NCI-H226 (cell line): Measurements from ENCODE around the gene GPS1.
"Not testable (repeated sequence)": the region's sequence is repeated elsewhere in the genome, so short reads cannot be mapped to it uniquely, and the experiment has no call there.

ENCODE experiments used
- DNase-seq: peaks from one replicate; pipeline ENCODE4 v3.0.0-alpha.2; 2015

GPS1 gene

DNA sequence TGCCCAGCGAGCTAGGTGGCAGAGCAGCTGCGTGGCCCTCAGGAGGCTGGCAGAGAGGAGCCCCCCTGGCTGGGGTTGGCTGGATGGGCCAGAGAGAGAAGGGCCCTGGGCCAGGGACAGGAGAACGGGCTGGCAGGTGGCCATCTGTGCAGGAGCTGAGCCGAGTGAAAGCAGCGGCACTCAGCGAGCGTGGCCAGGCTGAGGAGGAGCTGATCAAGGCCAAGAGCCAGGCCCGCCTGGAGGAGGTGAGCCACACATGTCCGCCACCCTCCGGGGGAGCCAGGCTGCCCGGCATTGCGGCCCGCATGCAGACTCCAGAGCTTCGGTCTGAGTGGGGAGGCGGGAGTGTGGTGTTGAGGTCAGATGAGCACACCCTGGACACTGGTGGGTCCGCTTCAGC is 22.3 kb upstream of the GPS1 start:
- no peak for DNase-seq

DNA sequence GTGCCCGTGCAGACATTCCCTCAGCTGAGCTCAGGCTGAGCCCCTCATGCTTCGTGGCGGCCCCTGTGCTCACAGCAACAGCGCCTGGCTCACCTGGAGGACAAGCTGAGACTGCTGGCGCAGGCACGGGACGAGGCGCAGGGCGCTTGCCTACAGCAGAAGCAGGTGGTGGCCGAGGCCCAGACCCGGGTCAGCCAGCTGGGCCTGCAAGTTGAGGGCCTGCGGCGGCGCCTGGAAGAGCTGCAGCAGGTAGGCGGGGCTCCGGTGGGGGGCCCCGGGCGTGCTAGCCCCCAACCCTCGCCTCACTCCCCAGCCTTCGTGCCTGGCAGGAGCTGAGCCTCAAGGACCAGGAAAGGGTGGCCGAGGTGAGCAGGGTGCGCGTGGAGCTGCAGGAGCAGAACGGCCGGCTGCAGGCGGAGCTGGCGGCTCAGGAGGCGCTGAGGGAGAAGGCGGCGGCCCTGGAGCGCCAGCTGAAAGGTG is 21.7 kb upstream of the GPS1 start:
- no peak for DNase-seq

DNA sequence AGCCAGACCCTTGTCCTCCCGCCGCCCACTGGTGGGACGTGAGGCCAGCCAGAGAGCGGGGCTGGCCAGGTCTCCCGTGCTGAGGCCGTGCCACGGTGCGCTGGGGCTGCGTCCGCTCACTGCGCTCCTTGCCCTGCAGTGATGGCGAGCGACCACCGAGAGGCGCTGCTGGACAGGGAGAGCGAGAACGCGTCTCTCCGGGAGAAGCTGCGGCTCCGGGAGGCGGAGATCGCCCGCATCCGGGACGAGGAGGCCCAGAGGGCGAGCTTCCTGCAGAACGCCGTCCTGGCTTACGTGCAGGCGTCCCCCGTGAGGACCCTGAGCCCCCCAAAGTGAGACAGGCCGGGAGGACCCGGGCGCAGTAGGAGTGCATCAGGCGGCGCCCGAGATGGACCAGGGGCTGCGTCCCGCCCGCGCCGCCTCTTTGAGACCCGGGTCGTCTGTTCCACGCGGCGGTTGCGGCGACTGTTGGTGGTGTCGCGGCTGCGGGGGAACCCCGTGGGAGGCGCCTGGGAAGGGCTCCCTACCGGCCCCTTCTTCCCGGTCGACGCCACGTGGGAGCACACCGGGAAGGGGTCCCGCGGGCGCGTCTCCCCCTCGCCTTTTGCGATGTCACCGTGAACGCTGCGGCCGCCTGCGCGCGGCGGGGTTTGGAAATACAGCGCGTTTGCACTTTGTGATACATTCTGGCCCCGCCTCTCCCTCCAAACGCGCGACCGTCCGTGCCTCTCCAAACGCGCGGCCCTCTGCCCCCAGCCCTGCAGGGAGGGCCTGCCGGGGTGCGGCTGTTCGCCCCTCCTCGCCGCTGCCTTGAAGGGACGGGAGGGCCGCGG is 21.0 kb upstream of the GPS1 start:
- DNase-seq: peak; percentile 77

DNA sequence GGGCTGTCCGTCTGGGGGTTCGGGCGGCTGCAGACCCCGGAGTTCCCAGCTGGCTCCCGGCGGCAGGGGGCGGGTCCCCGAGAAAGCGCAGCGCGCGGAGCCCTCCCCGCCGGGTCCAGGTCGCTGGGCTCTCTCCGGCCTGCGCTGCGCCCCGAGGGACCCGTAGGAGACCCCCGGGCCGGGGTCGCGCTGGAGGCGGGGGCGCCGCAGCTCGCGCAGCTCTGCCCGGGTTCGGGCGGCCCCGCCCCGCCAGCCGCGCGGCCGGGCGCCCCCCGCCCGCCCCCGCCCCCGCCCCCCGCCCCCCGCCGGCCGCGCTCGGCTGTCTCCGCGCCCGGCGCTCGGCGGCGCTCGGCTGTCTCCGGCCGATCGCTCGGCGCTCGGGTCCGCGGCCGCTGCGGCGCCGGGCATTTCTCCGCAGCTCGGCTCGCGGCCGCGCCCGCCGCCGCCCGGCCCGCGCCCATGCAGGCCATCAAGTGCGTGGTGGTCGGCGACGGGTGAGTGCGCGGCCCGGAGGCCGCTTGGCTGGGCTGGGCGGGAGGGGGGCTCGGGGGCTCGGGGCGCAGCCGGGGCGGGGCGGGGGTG is 20.3 kb upstream of the GPS1 start, which contains the start of gene RAC3:
TSS of gene RAC3 (plus strand) at position 376 of the 582 bp plus-strand sequence. CDS start at position 460, 84 bp downstream.
- no peak for DNase-seq

DNA sequence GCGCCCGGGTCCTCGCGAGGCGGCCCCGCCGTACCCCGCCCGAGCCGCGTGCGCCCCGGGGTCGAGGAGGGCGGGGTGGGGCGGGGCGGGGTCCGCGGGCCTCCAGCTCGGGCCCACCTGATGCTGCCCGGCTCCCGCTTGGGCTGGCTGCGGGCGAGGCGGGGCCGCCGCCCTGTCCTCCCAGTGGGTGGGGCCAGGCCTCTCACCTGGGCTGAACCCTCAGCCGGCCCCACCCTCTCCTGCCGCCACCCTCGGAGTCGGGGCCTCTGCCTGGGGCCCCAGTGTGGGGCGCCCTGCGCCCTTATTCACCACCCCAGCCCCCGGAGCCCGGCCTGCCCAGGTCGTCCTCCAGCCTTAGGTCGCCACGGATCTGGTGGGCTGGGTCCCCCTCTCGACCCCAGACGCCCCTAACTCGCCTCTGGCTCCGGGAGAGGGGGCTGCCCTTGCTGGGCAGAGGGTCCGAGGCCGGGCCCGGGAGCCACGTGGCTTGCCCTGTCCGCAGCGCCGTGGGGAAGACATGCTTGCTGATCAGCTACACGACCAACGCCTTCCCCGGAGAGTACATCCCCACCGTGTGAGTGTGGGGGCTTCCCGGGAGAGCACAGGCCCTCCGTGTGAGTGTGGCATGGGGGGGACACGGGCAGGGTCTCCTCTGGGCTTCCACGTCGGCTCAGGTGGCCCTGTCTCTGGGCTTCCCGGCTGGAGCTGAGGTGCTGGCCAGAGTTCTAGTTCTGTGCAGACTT is 19.6 kb upstream of the GPS1 start:
- peak; percentile 35 for DNase-seq

DNA sequence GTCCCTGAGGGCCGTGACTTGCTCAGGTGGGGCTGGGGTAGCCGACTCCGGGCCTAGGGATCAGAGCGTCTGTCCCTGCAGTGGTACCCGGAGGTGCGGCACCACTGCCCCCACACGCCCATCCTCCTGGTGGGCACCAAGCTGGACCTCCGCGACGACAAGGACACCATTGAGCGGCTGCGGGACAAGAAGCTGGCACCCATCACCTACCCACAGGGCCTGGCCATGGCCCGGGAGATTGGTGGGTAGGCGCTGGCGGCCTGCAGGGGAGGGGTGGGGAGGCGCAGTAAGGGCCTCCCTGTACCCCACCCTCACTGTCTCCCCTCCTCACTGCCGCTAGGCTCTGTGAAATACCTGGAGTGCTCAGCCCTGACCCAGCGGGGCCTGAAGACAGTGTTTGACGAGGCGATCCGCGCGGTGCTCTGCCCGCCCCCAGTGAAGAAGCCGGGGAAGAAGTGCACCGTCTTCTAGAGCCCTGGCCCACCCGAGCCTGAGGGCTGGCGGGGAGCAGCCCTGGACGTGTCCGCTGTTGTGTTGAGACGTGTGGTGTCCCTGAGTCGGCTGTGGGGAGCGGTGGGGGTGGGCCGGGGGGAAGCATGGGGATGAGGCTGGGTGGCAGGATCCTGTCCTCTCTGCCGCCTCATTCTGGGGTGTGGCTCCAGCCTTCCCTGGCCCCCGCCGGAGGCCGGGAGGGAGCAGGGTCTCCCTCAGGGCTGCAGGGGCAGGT is 18.2 kb upstream of the GPS1 start:
- DNase-seq: no peak

DNA sequence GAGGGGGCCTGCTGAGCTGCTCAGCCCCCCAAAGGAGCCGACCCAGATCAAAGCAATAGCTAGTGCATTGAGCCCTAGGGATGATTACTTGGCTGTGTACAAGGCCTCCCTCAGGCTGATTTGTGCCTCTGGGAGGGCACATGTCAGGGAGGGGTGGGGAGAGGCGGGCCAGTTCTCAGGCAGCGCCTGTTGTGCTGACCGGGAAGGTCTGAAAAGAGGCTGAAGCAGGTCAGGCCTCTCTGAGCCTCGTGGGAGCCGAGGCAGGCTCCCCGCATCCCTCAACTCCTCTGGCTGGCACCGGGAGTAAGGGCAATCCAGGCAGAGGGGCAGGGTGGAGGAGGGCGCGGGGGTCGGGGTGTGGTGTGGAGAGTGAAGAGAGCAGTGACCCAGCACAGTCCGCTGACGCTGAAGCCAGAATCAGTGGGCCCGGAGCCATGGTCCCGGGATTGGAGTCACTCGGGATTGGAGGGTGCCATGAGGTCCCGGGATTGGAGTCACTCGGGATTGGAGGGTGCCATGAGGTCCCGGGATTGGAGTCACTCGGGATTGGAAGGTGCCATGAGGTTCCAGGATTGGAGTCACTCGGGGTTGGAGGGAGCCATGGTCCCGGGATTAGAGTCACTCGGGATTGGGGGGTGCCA is 17.2 kb upstream of the GPS1 start:
- DNase-seq: no peak

DNA sequence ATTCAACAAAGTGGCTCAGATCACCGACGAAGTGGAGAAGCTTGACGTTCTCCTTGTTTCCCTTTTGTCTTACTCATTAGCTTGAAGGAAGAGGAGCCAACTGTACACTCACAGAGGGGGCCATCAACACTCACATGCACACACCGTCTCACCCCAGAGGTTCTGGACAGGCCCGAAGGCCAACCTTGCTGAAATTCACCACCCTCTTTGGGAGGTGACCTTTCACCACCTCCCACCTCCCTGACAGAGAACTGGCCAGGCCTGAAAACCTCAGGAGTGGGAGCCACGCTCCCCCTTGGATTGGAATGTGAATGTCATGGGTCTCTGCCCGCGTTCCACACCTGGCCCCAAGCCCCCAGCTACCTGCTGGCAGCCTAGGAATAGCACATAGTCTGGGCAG is 16.2 kb upstream of the GPS1 start:
- no peak for DNase-seq

DNA sequence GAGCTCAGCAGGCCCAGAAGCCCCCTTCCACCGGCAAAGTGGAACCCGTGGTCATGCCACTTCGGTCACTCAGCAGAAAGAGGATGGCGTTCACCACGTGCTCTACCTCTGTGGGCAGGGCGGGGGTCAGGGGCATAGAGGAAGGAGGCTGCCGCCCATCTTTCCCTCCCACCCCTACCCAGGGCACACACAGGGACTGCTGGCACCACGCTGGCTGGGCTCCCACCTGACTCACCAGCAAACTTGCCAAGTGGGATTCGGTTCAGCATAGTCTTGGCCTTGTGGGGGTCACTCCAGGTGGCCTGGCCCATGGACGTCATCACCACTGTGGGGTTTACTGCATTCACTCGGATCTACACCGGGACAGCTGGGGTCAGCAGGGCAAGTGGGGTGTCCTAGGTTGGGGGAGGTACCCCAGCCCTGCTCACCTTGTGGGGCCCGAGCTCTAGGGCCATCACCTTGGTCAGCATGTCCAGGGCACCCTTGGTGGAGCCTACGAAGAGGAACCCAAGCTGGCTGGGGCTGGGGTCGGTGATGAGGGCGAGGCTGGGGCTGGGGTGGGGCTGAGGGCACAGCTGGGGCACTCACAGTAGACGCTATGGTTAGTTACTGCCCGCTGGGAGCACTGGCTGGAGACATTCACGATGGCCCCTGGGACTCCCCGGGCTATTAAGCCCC is 15.6 kb upstream of the GPS1 start:
- DNase-seq: no peak

DNA sequence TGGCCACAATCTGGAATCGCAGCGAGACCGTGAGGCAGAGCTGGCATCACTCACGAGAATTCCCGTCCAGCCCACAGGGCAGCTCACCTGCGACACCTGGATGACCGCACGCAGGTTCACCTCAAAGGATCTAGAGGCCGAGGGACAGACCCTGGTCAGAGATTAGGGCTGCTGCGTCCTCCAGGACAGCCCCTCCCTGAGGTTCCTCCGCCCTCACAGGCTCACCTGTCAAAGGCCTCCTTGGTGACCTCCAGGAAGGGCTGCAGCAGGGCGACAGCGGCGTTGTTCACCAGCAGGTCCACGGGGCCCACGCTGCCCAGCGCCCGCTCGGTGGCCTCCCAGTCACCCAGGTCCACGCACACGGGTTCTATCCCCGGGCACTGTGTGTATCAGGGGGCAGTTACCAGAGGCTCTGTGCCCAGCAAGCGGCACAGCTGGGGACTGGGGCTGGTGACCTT is 15.0 kb upstream of the GPS1 start:
- no peak for DNase-seq

DNA sequence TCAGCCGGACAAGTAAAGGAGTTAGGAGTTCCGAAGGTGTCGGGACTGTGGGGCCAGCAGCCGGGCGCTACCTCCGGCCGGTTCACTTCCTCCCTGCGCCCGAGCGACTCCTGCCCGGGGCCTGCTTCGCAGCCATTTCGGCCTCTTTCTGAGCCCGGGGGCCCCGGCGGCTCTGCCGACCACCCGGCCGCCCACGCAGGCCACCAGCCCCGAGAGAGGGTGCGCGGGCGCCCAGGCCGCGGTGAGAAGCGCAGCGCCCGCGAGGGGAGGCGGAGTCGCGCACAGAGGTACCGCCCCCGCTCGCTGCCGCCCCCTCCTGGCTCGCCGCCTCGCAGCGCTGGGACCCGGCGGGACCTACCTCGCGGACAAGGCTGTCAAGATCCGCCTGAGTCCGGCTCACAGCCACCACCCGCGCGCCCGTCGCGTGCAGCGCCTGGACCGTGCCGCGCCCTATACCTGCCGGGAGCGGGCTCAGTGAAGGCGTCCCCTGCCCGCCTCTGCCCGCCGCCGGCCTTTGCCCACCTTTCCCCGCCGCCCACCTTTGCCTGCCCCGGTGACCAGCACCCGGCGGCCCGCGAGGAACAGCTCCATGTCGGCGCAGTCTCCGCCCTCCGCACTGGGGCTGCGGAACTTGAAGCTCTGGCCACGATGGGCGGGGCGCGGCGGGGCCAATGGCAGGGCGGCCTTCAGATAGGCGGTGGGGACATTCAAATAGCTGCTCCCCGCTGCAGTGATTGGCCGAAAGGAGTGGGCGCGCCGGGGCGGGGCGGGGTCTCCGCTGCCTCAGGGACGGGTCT is 14.4 kb upstream of the GPS1 start, which contains the start of gene DCXR:
TSS of gene DCXR (minus strand) at position 606 of the 797 bp plus-strand sequence. CDS start at position 591, 15 bp downstream.
- peak; percentile 94 for DNase-seq

DNA sequence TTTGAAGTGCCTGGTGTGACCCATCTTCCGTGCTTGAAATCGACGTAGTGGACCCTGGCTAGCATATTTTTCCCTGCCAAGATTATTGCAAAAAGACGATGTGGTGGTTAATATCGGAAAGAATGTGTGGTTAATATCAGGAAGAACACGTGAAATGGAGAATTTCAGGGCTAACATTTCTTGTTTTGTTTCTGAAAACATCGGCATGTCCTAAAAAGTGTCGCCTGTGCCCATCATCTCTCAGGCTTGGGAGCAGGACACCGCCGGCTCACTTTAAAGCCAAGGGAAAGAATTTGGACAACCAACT is 13.9 kb upstream of the GPS1 start:
- no peak for DNase-seq

DNA sequence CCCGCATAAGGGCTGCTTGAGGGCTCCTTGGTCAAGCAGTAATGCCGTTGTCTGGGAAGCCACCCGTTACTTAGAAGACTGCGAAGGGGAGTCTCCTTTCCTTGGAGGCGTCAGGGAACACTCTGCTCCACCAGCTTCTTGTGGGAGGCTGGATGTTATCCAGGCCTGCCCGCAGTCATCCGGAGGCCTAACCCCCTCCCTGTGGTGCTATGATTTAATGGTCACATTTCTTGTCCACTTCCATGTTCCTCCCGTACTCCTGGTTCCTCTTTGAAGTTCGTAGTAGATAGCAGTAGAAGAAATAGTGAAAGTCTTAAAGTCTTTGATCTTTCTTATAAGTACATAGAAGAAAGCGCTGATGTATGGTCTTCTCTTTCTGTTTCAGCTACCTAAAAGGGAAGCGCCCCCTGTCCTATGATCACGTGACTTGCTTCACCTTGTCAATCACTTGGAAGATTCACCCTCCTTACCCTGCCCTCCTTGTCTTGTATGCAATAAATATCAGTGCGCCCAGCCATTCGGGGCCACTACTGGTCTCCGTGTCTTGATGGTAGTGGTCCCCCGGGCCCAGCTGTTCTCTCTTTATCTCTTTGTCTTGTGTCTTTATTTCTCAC is 12.8 kb upstream of the GPS1 start:
- not testable (repeated sequence) for DNase-seq

DNA sequence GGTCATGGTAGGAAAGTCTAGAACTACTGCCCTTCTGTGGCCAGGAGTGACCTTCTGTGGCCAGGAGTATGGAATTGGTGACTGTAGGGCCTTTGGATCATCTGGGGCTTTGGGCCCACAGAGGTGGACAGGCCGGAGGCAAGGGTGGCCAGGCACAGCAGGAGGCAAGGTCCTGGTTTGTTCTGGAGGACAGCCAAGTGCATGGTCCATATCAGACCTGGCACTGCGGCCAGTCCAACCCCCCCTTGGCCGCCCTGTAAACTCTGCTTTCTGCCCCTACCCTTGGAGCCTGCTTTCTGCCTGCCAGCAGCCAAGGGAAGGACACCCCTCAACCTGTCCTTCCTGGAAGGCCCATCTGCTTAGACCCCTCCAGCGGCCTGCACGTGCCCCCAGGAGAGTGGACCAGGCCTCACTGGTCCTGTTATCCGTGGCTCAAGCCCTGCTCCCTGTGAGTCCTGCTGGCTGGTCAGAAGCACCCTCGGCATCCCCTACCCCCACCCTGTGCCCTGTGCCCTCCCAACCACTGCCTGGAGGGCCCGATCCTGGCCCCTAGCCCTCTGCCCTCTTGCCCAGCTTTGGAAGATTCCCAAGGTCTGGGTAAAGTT is 11.9 kb upstream of the GPS1 start:
- DNase-seq: no peak

DNA sequence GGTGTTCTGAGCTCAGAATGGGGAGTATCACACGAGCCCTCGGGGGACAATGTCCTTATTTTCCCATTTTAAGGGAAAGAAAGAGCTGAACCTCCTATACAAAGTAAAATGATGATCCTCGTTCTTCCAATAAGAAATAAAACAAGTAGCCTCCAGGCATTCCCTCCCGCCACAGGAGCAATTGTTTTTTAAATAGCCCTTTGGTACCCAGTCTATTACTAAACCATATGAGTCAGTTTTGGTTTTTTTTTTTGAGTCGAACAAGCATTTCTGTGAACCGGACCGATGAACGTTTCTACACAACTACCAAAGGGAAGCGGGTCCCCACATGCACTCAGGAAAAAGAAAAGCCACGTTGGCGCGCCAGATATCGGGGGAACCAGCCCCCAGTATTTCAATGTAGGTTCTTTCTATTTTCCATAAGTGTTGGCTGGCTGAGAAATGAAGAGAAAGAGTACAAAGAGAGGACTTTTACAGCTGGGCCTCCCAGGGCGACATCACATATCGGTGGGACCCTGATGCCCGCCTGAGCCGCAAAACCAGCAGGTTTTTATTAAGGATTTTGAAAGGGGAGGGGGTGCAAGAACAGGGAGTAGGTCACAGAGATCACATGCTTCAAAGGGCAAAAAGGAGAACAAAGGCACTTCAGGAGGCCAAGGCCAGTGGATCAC is 10.4 kb upstream of the GPS1 start:
- no peak for DNase-seq

DNA sequence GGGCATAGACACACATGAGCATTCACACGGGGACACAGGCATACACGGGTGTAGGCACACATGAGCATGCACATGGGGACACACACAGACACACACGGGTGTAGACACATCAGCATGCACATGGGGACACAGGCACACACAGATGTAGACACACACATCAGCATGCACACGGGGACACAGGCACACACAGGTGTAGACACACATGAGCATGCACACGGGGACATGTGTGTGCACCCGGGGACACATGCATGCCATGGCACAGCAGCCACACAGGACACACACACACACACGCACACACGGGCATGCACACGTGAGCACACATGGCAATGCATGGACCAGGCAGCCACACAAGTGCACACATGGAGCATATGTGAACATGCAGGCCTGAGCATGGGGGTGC is 9.0 kb upstream of the GPS1 start:
- no peak for DNase-seq

DNA sequence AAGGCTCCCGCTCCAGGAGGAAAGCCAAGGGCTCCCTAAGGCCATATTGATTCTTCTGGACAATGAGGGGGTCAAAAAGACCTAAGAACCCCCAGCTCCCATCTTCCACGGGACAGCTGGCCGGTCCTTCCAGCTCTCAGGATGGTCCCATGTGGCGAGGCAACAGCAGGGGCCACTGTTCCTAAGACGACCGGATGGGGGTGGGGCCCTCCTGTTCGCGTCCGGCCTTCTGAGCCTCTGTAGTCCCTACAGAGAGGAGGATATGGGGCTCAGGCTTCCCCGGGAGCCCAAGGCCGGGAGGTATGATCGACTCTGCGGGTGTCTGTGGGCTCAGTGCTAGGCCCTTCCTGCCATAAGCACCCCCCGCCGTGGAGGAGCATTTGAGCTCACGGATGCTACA is 8.2 kb upstream of the GPS1 start:
- DNase-seq: no peak

DNA sequence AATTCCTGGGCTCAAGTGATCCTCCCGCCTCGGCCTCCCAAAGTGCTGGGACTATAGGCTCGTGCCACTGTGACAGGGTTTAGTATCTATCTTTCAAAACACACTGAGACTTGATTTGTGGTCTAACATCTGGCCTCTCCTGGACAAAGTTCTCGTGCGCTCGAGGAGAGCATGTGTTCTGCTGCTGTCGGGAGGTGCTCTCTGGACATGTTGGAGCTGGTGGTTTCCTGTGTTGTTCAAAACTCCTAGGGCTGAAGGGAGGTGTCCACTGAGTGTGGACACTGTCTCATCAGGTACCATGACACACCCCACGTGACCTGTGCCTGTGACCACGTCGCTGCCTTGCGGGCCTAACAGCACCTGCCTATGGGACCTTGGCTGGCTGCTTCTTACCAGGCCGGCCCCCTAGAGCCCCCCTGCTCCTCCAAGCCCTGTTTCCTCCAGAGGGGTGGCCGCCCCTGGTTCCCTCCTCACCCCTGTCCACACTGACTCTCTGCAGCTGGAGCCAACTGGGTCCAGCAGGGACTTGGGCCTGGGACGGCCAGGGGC is 5.7 kb upstream of the GPS1 start:
- DNase-seq: no peak

DNA sequence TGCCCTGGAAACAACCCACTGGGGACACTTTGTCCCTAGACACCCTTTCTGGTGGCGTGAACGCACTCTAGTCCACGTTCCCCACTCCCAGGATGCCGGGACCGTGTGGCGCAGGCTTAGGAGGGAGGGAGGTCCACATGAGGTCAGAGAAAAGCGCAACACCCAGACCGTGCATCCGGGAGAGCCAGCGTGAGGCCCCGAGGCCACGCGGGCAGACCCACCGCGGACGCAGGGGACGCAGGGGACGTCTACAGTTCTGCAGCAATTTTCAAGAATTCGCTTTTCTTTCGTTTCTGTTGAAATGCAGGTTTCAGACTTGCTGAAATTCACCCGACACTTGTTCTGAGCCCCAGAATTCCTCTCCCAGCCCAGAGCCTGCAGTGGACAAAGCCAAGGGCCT is 4.8 kb upstream of the GPS1 start:
- no peak for DNase-seq
